HepG2 (cell line): ENCODE results near the gene NME9. TPM values are rescaled to one million over a fixed set of nuclear protein-coding genes. Genes with fewer than 3 reads are reported as not detected.

Source experiments
- BORCS8-MEF2B ChIP-seq: sonication (generic); formaldehyde crosslinking; IDR thresholded peaks from 2 replicates; pipeline ENCODE4 v1.8.0; 2022; ENCODE audit warnings: mild to moderate bottlenecking, missing genetic modification reagents
- E2F5 ChIP-seq: sonication (generic); formaldehyde crosslinking; conservative IDR thresholded peaks from 2 replicates; pipeline ENCODE4 v1.4.0; 2020; ENCODE audit warnings: missing genetic modification reagents
- EED ChIP-seq: sonication (generic); formaldehyde crosslinking; IDR thresholded peaks from 2 replicates; pipeline ENCODE4 v1.5.0; 2020; ENCODE audit warnings: mild to moderate bottlenecking, missing genetic modification reagents
- HNF4A ChIP-seq: sonication (generic); formaldehyde crosslinking; IDR thresholded peaks from 2 replicates; pipeline ENCODE4 v1.4.0; 2020; ENCODE audit warnings: missing genetic modification reagents
- HOXA5 ChIP-seq: sonication (generic); formaldehyde crosslinking; IDR thresholded peaks from 2 replicates; pipeline ENCODE4 v1.4.0; 2020; ENCODE audit warnings: missing genetic modification reagents
- HOXD1 ChIP-seq: sonication (generic); formaldehyde crosslinking; IDR thresholded peaks from 2 replicates; pipeline ENCODE4 v1.5.0; 2020; ENCODE audit warnings: missing genetic modification reagents
- KDM5B ChIP-seq: sonication (generic); formaldehyde crosslinking; IDR thresholded peaks from 2 replicates; pipeline ENCODE4 v1.4.0; 2020; ENCODE audit warnings: missing genetic modification reagents, mild to moderate bottlenecking, borderline replicate concordance
- MLLT10 ChIP-seq: sonication (generic); formaldehyde crosslinking; IDR thresholded peaks from 2 replicates; pipeline ENCODE4 v1.4.0; 2020; ENCODE audit warnings: missing genetic modification reagents
- MYC ChIP-seq: sonication (generic); formaldehyde crosslinking; IDR thresholded peaks from 2 replicates; pipeline ENCODE4 v1.9.0; 2021; ENCODE audit warnings: missing genetic modification reagents, borderline replicate concordance
- REL ChIP-seq: sonication (generic); formaldehyde crosslinking; conservative IDR thresholded peaks from 2 replicates; pipeline ENCODE4 v1.8.0; 2022; ENCODE audit warnings: mild to moderate bottlenecking, missing genetic modification reagents, moderate library complexity
- REST ChIP-seq, 2 experiments: IDR thresholded peaks; 2 replicates each; pipeline ENCODE4 v1.6.1; 2011 to 2012; ENCODE audit warnings: low read length in 2 of 2, borderline replicate concordance in 1 of 2, low read depth in 1 of 2, mild to moderate bottlenecking in 1 of 2, moderate library complexity in 1 of 2
- RFX5 ChIP-seq: IDR thresholded peaks from 2 replicates; pipeline ENCODE4 v1.6.1; 2011; ENCODE audit warnings: low read depth, low read length, improper control_type of control experiment
- ZBTB21 ChIP-seq: sonication (generic); formaldehyde crosslinking; IDR thresholded peaks from 2 replicates; pipeline ENCODE4 v1.4.0; 2020; ENCODE audit warnings: missing genetic modification reagents
- ZMYM2 ChIP-seq: sonication (generic); formaldehyde crosslinking; IDR thresholded peaks from 2 replicates; pipeline ENCODE4 v1.8.0; 2022; ENCODE audit warnings: mild to moderate bottlenecking, missing genetic modification reagents
- ZNF18 ChIP-seq: sonication (generic); formaldehyde crosslinking; IDR thresholded peaks from 2 replicates; pipeline ENCODE4 v1.8.0; 2022; ENCODE audit warnings: mild to moderate bottlenecking, missing genetic modification reagents; ENCODE audit not compliant: insufficient replicate concordance
- ZNF343 ChIP-seq: sonication (generic); formaldehyde crosslinking; IDR thresholded peaks from 2 replicates; pipeline ENCODE4 v1.4.0; 2020; ENCODE audit warnings: mild to moderate bottlenecking, missing genetic modification reagents
- polyA plus RNA-seq, 8 experiments: library from polyadenylated mRNA; depleted of rRNA in 3 of 8; stranded (reverse) in 7 of 8; unstranded in 1 of 8; fragments of >200 nt; fragmentation: Illumina TruSeq in 4 of 8; extraction: Trizol in 4 of 8; gene quantifications; 2 replicates each; pipeline versions ENCODE4 v1.2.1 to v1.2.3, GENCODE V29; 2011 to 2016; ENCODE audit warnings: low read depth in 4 of 8, missing spikeins in 1 of 8, mixed read lengths in 1 of 8; ENCODE audit not compliant: insufficient read depth in 1 of 8
- total RNA-seq, 5 experiments: library from RNA; depleted of rRNA; stranded (reverse); fragments of >200 nt; fragmentation: Illumina TruSeq; extraction: Trizol; gene quantifications; 2 replicates each; pipeline ENCODE4 v1.2.3, GENCODE V29; 2016; ENCODE audit warnings: low read depth in 1 of 5
- TF ChIP-seq, protein P1 (sequence below): sonication (generic); formaldehyde crosslinking; IDR thresholded peaks from 2 replicates; pipeline ENCODE4 v1.5.0; 2020; ENCODE audit warnings: missing genetic modification reagents
- TF ChIP-seq, protein P2 (sequence below): sonication (generic); formaldehyde crosslinking; IDR thresholded peaks from 2 replicates; pipeline ENCODE4 v1.8.0; 2022; ENCODE audit warnings: mild to moderate bottlenecking, missing genetic modification reagents, moderate library complexity
- TF ChIP-seq, protein P3 (sequence below): sonication (generic); formaldehyde crosslinking; IDR thresholded peaks from 2 replicates; pipeline ENCODE4 v1.8.0; 2022; ENCODE audit warnings: mild to moderate bottlenecking, missing genetic modification reagents

Gene NME9
- total and polyA plus RNA-seq, 2 of the 13 experiments (the other 11 are each of a cell fraction or from before 2014, with no cell fraction given) = not detected

DNA sequence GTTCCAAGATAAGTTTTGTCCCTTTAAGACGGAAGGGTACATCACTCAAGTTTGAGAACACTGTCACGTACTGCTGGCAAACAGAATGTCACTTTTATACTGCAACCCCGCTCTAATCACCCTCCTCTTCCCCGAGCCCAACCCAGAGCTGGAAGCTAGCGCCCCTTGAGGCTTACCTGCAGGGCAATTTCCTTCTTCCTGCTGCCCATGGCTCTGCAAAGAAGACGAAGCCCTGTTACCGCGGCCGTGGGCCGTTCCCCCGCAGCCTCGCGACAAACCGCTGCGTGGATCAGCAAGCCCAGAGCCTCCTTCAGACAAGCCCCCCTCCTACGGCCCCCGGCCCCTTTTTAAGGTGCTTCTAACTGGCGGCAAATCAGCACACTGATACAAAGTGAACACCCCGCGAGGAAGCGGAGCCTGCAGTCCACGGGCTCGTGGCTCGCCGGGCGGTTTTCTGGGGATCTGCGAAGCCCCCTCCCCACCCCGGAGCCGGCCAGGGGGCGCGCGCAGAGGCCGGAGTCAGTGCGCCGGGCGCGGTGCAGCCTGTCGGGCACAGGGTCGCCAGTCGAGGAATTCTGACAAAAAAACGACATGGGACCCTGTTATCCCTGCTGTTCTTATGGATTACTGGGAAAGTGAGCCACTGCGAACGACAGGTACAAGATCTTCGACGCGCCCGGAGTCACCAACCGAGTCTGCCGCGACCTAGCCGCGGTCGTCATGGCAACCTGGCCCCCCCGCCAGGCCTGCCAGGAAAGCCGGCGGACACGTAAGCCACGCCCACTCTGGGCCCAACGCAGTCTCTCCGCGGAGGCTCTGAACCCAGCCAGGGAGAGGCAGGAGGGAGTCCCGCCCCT lies at the start of gene NME9 (continued):
- TF ChIP-seq ZNF18 (CRISPR knock-in tag) (no peak), MYC (CRISPR knock-in tag) (no peak), E2F5 (CRISPR knock-in tag) (no peak), EED (no peak), BORCS8-MEF2B (CRISPR knock-in tag) (peak; percentile 45; the same call in 1 of the 2 replicates), HNF4A (CRISPR knock-in tag) (no peak), HOXD1 (CRISPR knock-in tag) (no peak), MLLT10 (no peak), REL (no peak), RFX5 (no peak), HOXA5 (CRISPR knock-in tag) (peak; percentile 77; the same call in 1 of the 2 replicates), ZMYM2 (CRISPR knock-in tag) (0 out of 2 replicates have a peak, but pooled peaks have one; percentile 49), ZBTB21 (CRISPR knock-in tag) (no peak), KDM5B (CRISPR knock-in tag) (0 out of 2 replicates have a peak, but pooled peaks have one; percentile 34), REST (IDR thresholded peaks at IDR 0.05; ENCODE audit: borderline replicate concordance in 1 of 2, low read depth in 1 of 2, low read length in 2 of 2) (no peak), ZNF343 (peak; percentile 53; the same call in 1 of the 2 replicates)
- TF ChIP-seq, protein P1, sequence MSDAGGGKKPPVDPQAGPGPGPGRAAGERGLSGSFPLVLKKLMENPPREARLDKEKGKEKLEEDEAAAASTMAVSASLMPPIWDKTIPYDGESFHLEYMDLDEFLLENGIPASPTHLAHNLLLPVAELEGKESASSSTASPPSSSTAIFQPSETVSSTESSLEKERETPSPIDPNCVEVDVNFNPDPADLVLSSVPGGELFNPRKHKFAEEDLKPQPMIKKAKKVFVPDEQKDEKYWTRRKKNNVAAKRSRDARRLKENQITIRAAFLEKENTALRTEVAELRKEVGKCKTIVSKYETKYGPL = no peak
- TF ChIP-seq, protein P2, sequence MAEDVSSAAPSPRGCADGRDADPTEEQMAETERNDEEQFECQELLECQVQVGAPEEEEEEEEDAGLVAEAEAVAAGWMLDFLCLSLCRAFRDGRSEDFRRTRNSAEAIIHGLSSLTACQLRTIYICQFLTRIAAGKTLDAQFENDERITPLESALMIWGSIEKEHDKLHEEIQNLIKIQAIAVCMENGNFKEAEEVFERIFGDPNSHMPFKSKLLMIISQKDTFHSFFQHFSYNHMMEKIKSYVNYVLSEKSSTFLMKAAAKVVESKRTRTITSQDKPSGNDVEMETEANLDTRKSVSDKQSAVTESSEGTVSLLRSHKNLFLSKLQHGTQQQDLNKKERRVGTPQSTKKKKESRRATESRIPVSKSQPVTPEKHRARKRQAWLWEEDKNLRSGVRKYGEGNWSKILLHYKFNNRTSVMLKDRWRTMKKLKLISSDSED (CRISPR knock-in tag) = no peak
- TF ChIP-seq, protein P3, sequence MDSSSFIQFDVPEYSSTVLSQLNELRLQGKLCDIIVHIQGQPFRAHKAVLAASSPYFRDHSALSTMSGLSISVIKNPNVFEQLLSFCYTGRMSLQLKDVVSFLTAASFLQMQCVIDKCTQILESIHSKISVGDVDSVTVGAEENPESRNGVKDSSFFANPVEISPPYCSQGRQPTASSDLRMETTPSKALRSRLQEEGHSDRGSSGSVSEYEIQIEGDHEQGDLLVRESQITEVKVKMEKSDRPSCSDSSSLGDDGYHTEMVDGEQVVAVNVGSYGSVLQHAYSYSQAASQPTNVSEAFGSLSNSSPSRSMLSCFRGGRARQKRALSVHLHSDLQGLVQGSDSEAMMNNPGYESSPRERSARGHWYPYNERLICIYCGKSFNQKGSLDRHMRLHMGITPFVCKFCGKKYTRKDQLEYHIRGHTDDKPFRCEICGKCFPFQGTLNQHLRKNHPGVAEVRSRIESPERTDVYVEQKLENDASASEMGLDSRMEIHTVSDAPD (CRISPR knock-in tag) = no peak
